Measurements from ENCODE around the gene RRP15.

The RRP15 gene

GRCh38 chr1:218303176-218303879, 18.2 kb downstream of the RRP15 start:
- H3K36me3 ChIP-seq (ENCODE audit: insufficient read depth), result no peaks in the 10 kb centered on the region
- peaks cover 79% of the 10 kb centered on the region for H3K4me1 ChIP-seq (ENCODE audit: low read depth, poor library complexity, severe bottlenecking)
- no peaks in the 10 kb centered on the region for H3K27me3 ChIP-seq (ENCODE audit: insufficient read depth, low read depth)
- H3K4me2 ChIP-seq, result peak overlapping the region; percentile 38
- no peak for TF ChIP-seq CTCF (conservative IDR thresholded peaks at IDR 0.05; ENCODE audit: low read depth, low read length)
- no peak overlapping the region for H3K9ac ChIP-seq
- H3K27ac ChIP-seq, result no peak overlapping the region
- peaks cover 15% of the 10 kb centered on the region; the same call in 1 of the 2 replicates for H4K20me1 ChIP-seq (ENCODE audit: insufficient read depth)
- H3K4me3 ChIP-seq (IDR thresholded peaks at IDR 0.05; ENCODE audit: insufficient read depth, low read depth, low read length), result peak overlapping the region; percentile 23
- H2AFZ ChIP-seq (ENCODE audit: low read depth), result no peak overlapping the region
- peaks cover 37% of the 10 kb centered on the region; the same call in 1 of the 2 replicates for H3K79me2 ChIP-seq (ENCODE audit: insufficient read depth, low read depth)

DNA sequence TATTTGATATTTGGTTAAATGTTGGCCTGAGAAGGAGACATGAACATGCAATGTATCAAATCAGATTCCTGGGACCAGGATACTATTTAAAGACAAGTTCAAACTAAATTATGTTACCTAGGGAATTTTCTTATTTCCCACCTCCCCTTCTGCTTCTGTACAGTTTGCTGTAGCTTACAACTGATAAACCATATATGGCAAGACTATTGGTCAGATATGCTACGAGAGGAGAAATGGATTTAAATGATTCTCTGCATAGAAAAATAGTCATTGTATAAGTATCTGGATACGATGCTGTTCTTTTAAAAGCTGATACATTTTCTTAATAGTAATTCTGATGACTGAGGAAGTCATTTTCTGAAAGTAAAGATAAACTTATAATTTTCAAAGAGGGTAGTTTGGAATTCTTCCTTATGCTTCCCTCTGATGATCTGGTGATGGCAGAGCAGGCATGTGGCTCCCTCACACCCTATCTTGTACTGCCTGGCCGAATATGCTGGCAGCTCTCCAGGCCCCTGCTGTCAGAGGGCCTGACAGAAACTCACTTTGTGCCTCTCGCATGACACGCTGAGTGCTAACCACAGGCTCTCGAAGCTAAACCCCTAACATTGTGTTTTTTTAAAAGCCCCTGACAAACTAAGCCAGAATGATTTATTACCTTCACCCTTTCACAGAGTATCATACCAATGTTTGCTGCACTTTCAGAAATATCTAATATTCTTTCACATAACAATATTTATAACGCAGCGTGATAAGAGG, 19.4 kb downstream of the RRP15 start:
- H3K4me3 ChIP-seq (IDR thresholded peaks at IDR 0.05; ENCODE audit: insufficient read depth, low read depth, low read length), result no peak overlapping the region
- H3K4me1 ChIP-seq (ENCODE audit: low read depth, poor library complexity, severe bottlenecking), result peaks cover 70% of the 10 kb centered on the region
- H4K20me1 ChIP-seq (ENCODE audit: insufficient read depth), result peaks cover 5% of the 10 kb centered on the region; the same call in 1 of the 2 replicates
- no peaks in the 10 kb centered on the region for H3K27me3 ChIP-seq (ENCODE audit: insufficient read depth, low read depth)
- peak overlapping the region; percentile 42 for H3K27ac ChIP-seq
- TF ChIP-seq CTCF (conservative IDR thresholded peaks at IDR 0.05; ENCODE audit: low read depth, low read length), result 0 out of 2 replicates have a peak, but pooled peaks have one; percentile 1
- H2AFZ ChIP-seq (ENCODE audit: low read depth), result no peak overlapping the region
- no peaks in the 10 kb centered on the region for H3K36me3 ChIP-seq (ENCODE audit: insufficient read depth)
- H3K9ac ChIP-seq, result peak overlapping the region; percentile 3; the same call in 1 of the 2 replicates
- peaks cover 25% of the 10 kb centered on the region; the same call in 1 of the 2 replicates for H3K79me2 ChIP-seq (ENCODE audit: insufficient read depth, low read depth)
- H3K4me2 ChIP-seq, result peak overlapping the region; percentile 38

DNA sequence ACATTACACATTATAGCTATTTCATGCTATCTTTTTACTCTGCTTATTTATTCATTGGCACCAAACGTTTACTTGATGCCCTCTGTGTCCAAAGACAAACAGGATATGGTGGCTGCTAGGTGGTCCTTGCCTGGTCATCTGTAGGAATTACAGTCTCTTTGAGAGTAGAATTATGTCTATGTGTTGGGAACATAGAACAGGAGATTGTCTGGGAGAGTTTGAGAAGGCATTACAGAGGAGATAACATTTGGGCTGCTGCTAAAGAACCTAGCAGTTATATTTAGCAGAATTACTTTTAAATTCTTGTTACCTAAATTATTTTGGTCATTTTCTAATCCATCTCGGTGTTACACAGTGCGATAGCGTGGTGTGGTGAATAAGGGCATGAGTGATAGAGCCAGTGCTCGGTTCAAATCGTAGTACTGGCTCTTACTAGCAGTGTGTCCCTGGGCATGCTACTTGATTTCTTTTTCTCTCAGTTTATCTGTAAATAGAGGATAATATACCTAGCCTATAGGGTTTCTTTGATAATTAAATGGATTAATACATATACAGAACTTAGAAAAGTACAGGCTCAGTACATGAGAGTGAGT, 20.5 kb downstream of the RRP15 start:
- Histone ChIP-seq H3K27me3 (ENCODE audit: insufficient read depth, low read depth) (no peaks in the 10 kb centered on the region), H3K79me2 (ENCODE audit: insufficient read depth, low read depth) (peaks cover 15% of the 10 kb centered on the region; the same call in 1 of the 2 replicates), H2AFZ (ENCODE audit: low read depth) (no peak overlapping the region), H3K36me3 (ENCODE audit: insufficient read depth) (no peaks in the 10 kb centered on the region), H3K27ac (peak overlapping the region; percentile 42; the same call in 1 of the 2 replicates), H3K4me1 (ENCODE audit: low read depth, poor library complexity, severe bottlenecking) (peaks cover 62% of the 10 kb centered on the region), H3K4me2 (peak overlapping the region; percentile 38), H3K4me3 (IDR thresholded peaks at IDR 0.05; ENCODE audit: insufficient read depth, low read depth, low read length) (no peak overlapping the region), H3K9ac (peak overlapping the region; percentile 3; the same call in 1 of the 2 replicates), H4K20me1 (ENCODE audit: insufficient read depth) (no peaks in the 10 kb centered on the region)
- TF ChIP-seq CTCF (conservative IDR thresholded peaks at IDR 0.05; ENCODE audit: low read depth, low read length), result no peak

- Histone ChIP-seq H3K4me3 (IDR thresholded peaks at IDR 0.05; ENCODE audit: insufficient read depth, low read depth, low read length) (no peak overlapping the region), H3K36me3 (ENCODE audit: insufficient read depth) (peaks cover 10% of the 10 kb centered on the region; the same call in 1 of the 2 replicates), H3K27me3 (ENCODE audit: insufficient read depth, low read depth) (no peaks in the 10 kb centered on the region), H2AFZ (ENCODE audit: low read depth) (no peak overlapping the region), H3K79me2 (ENCODE audit: insufficient read depth, low read depth) (peaks cover 13% of the 10 kb centered on the region), H3K4me2 (no peak overlapping the region), H3K4me1 (ENCODE audit: low read depth, poor library complexity, severe bottlenecking) (no peaks in the 10 kb centered on the region), H4K20me1 (ENCODE audit: insufficient read depth) (no peaks in the 10 kb centered on the region), H3K9ac (no peak overlapping the region), H3K27ac (no peak overlapping the region)
- no peak for TF ChIP-seq CTCF (conservative IDR thresholded peaks at IDR 0.05; ENCODE audit: low read depth, low read length)
These were observed 27.4 kb downstream of the RRP15 start for GRCh38 chr1:218312509-218312908.
